Thymus (tissue), 11 donors: Measurements from ENCODE around the gene NUP210L. TPM values are rescaled to one million over a fixed set of nuclear protein-coding genes. Genes with fewer than 3 reads are reported as not detected.
A peak's percentile ranks its signal among the peaks of the same experiment; 100 is the strongest.

Experiments
- DNase-seq, 9 donors: peaks; one replicate each; pipeline ENCODE4 v3.0.0-alpha.2; 2013; ENCODE audit warnings: low spot score in 9 of 9, low read depth in 6 of 9, missing footprints in 1 of 9
- H3K27ac ChIP-seq, 2 donors: one replicate each; pipeline ENCODE4 v1.5.1; 2013; ENCODE audit warnings: control low read depth in 1 of 2, low read depth in 1 of 2, low read length in 1 of 2, mild to moderate bottlenecking in 1 of 2, moderate library complexity in 1 of 2
- H3K27me3 ChIP-seq, 2 donors: one replicate each; pipeline ENCODE4 v1.5.1; 2013; ENCODE audit warnings: low read length in 1 of 2; ENCODE audit not compliant: control insufficient read depth in 2 of 2, insufficient read depth in 1 of 2
- H3K36me3 ChIP-seq, 2 donors: one replicate each; pipeline ENCODE4 v1.5.1; 2013; ENCODE audit warnings: low read length in 1 of 2, mild to moderate bottlenecking in 1 of 2, moderate library complexity in 1 of 2; ENCODE audit not compliant: control insufficient read depth in 2 of 2, insufficient read depth in 2 of 2
- H3K4me1 ChIP-seq, 2 donors: one replicate each; pipeline ENCODE4 v1.5.1; 2013; ENCODE audit warnings: low read length in 2 of 2; ENCODE audit not compliant: control insufficient read depth in 2 of 2, insufficient read depth in 2 of 2
- H3K4me3 ChIP-seq, 2 donors: one replicate each; pipeline ENCODE4 v1.5.1; 2013; ENCODE audit warnings: low read length in 2 of 2, control low read depth in 1 of 2, mild to moderate bottlenecking in 1 of 2
- H3K9me3 ChIP-seq, 2 donors: one replicate each; pipeline ENCODE4 v1.5.1; 2013; ENCODE audit warnings: low read length in 1 of 2, mild to moderate bottlenecking in 1 of 2; ENCODE audit not compliant: control insufficient read depth in 2 of 2, insufficient read depth in 1 of 2
- WGBS: extraction: QIAGEN DNeasy Blood & Tissue Kit; methylation state at CpG from one replicate; pipeline ENCODE4 v1.1.7; 2013; 5-methylcytosine and 5-hydroxymethylcytosine counted together
- polyA plus RNA-seq: library from polyadenylated mRNA; stranded (reverse); fragments of 200-250 nt; gene quantifications from one replicate; pipeline ENCODE4 v1.2.3, GENCODE V29; 2013
- total RNA-seq: library from RNA; stranded (reverse); fragments of 120-200 nt; gene quantifications from one replicate; pipeline ENCODE4 v1.2.4, GENCODE V29; 2013
- donor health status: healthy.

NUP210L gene
- total and polyA plus RNA-seq, 2 donors = 0.05 to 0.14 TPM

GRCh38 chr1:154174654-154175053 lies 19.8 kb upstream of the NUP210L start:
- no peak for DNase-seq
- Histone ChIP-seq H3K9me3 (no peaks in the 10 kb centered on the region), H3K27ac (no peak overlapping the region), H3K27me3 (no peaks in the 10 kb centered on the region), H3K4me3 (no peak overlapping the region), H3K4me1 (peaks cover 23 to 32% of the 10 kb centered on the region in 2 donors), H3K36me3 (peaks cover 64 to 85% of the 10 kb centered on the region in 2 donors)
- 97% methylated on average over 4 of the region's 4 CpGs for WGBS

GRCh38 chr1:154171880-154172279 lies 17.0 kb upstream of the NUP210L start:
- WGBS = over 99% methylated on average over 5 of the region's 5 CpGs
- DNase-seq = no peak
- Histone ChIP-seq H3K27me3 (no peaks in the 10 kb centered on the region), H3K4me3 (no peak overlapping the region), H3K9me3 (no peaks in the 10 kb centered on the region), H3K27ac (no peak overlapping the region), H3K36me3 (peaks cover 74 to 94% of the 10 kb centered on the region in 2 donors), H3K4me1 (peaks cover 0 to 6% of the 10 kb centered on the region in 2 donors)

GRCh38 chr1:154171223-154171583 lies 16.3 kb upstream of the NUP210L start:
- no peak for DNase-seq
- Histone ChIP-seq H3K4me3 (no peak overlapping the region), H3K9me3 (no peaks in the 10 kb centered on the region), H3K27ac (no peak overlapping the region), H3K36me3 (peaks cover 75 to 95% of the 10 kb centered on the region in 2 donors), H3K27me3 (no peaks in the 10 kb centered on the region), H3K4me1 (no peaks in the 10 kb centered on the region)
- 96% methylated on average over 4 of the region's 4 CpGs for WGBS

- DNase-seq = no peak
- H3K4me1 ChIP-seq = no peaks in the 10 kb centered on the region
- H3K36me3 ChIP-seq = peaks cover 72 to 95% of the 10 kb centered on the region in 2 donors
- no peaks in the 10 kb centered on the region for H3K9me3 ChIP-seq
- no peaks in the 10 kb centered on the region for H3K27me3 ChIP-seq
- H3K27ac ChIP-seq = no peak overlapping the region
- H3K4me3 ChIP-seq = no peak overlapping the region
Observed at GRCh38 chr1:154170547-154171222, 15.8 kb upstream of the NUP210L start.

GRCh38 chr1:154167461-154167860 lies 12.6 kb upstream of the NUP210L start:
- Histone ChIP-seq H3K4me3 (no peak overlapping the region), H3K27ac (no peak overlapping the region), H3K4me1 (no peaks in the 10 kb centered on the region), H3K27me3 (no peaks in the 10 kb centered on the region), H3K36me3 (peaks cover 64 to 96% of the 10 kb centered on the region in 2 donors), H3K9me3 (no peaks in the 10 kb centered on the region)
- DNase-seq = no peak

GRCh38 chr1:154166207-154166606 lies 11.3 kb upstream of the NUP210L start:
- no peak for DNase-seq
- peaks cover 56 to 94% of the 10 kb centered on the region in 2 donors for H3K36me3 ChIP-seq
- no peaks in the 10 kb centered on the region for H3K4me1 ChIP-seq
- H3K4me3 ChIP-seq = no peak overlapping the region
- H3K27me3 ChIP-seq = no peaks in the 10 kb centered on the region
- no peak overlapping the region for H3K27ac ChIP-seq
- no peaks in the 10 kb centered on the region for H3K9me3 ChIP-seq
- 98% methylated on average over 1 of the region's 1 CpG for WGBS

GRCh38 chr1:154159554-154159953 lies 4.7 kb upstream of the NUP210L start:
- H3K27ac ChIP-seq = peak overlapping the region in 1 of 2 donors; percentile 30
- peaks cover 13 to 21% of the 10 kb centered on the region in 2 donors for H3K4me1 ChIP-seq
- H3K27me3 ChIP-seq = no peaks in the 10 kb centered on the region

GRCh38 chr1:154158307-154159125 lies 3.6 kb upstream of the NUP210L start:
- H3K27me3 ChIP-seq = no peaks in the 10 kb centered on the region
- peaks cover 13 to 21% of the 10 kb centered on the region in 2 donors for H3K4me1 ChIP-seq
- no peak for DNase-seq
- 80% methylated on average over 8 of the region's 8 CpGs for WGBS
- no peaks in the 10 kb centered on the region for H3K9me3 ChIP-seq
- H3K4me3 ChIP-seq = no peak overlapping the region
- H3K27ac ChIP-seq = peak overlapping the region; percentile 85 to 91
- H3K36me3 ChIP-seq = peaks cover 46 to 76% of the 10 kb centered on the region in 2 donors

More at GRCh38 chr1:154159554-154159953, 4.7 kb upstream of the NUP210L start:
- H3K4me3 ChIP-seq = no peak overlapping the region
- peaks cover 48 to 81% of the 10 kb centered on the region in 2 donors for H3K36me3 ChIP-seq
- DNase-seq = no peak
- no peaks in the 10 kb centered on the region for H3K9me3 ChIP-seq

GRCh38 chr1:154157520-154158306 lies 2.8 kb upstream of the NUP210L start:
- H3K4me1 ChIP-seq = peaks cover 13 to 21% of the 10 kb centered on the region in 2 donors
- DNase-seq = peak; percentile 34 to 90 (median 72)
- H3K4me3 ChIP-seq = no peak overlapping the region
- peak overlapping the region; percentile 85 to 91 for H3K27ac ChIP-seq
- no peaks in the 10 kb centered on the region for H3K9me3 ChIP-seq
- H3K36me3 ChIP-seq = peaks cover 40 to 68% of the 10 kb centered on the region in 2 donors
- WGBS = 73% methylated on average over 7 of the region's 7 CpGs
- H3K27me3 ChIP-seq = no peaks in the 10 kb centered on the region
